A549 treated with AZD9567 at 1 μM for 4 hours (cell line): Measurements from ENCODE around the gene PYGB. TPM values are rescaled to one million over a fixed set of nuclear protein-coding genes. Genes with fewer than 3 reads are reported as not detected.

Experiments used
- total RNA-seq: library from RNA; stranded (reverse); fragments of 200-300 nt; extraction: Qiagen RNA extraction; gene quantifications from 5 replicates; pipeline ENCODE4 v1.2.3, GENCODE V29; 2022; ENCODE audit not compliant: insufficient read depth

Gene PYGB
- total RNA-seq = 282 to 375 TPM (median 345 TPM) in 5 replicates

DNA sequence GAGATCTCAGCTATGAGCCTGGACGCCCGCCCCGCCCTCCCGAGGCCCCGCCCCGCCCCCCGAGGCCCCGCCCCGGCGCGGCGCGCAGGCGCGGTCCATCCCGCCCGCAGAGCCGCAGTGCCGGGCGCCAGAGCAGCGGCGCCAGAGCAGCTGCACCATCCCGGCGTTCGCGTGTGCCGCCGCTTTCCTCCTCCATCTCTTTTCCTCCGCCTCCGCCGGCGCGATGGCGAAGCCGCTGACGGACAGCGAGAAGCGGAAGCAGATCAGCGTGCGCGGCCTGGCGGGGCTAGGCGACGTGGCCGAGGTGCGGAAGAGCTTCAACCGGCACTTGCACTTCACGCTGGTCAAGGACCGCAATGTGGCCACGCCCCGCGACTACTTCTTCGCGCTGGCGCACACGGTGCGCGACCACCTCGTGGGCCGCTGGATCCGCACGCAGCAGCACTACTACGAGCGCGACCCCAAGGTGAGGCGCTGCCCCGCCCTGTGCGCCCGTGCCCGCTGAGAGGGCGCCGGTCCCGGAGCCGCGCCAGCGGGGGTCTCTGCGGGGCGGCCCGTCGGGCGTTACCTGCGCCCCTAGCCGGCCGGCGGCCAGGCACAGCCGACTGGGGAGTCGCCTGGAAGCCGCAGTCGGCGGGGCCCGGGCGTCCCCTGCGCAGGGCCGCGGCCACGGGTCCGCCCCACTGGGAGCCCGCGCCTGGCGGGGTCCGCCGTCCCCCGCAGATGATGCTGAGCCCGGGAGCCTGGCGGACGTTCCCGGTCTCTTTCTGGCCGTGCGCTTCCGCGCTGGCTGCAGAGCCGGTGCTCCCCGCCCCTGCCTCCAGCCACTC lies at the start of gene PYGB:
Gene PYGB, plus strand, starts transcription at position 130 of the 830 bp plus-strand sequence. Its CDS starts 94 bp downstream, at position 224.

Other genes starting within 250 kb of the PYGB start
- gene ACSS1, start 189.9 kb upstream of the PYGB start, total RNA-seq = 11.6 to 17.3 TPM (median 15.1 TPM) in 5 replicates
- gene VSX1, start 165.9 kb upstream of the PYGB start, total RNA-seq = 0.77 to 0.88 TPM (median 0.83 TPM) in 4 of 5 replicates, not detected in the other
- gene ENTPD6, start 52.4 kb upstream of the PYGB start, total RNA-seq = 157 to 186 TPM (median 164 TPM) in 5 replicates
- 99.0 to 138 TPM (median 128 TPM) in 5 replicates for gene ABHD12, start 142.8 kb downstream of the PYGB start, total RNA-seq
- 27.6 to 35.7 TPM (median 32.4 TPM) in 5 replicates for gene GINS1, start 159.6 kb downstream of the PYGB start, total RNA-seq